Heart left ventricle (tissue), 16 donors: ENCODE data around the gene TRIM8. TPM values are rescaled to one million over a fixed set of nuclear protein-coding genes. Genes with fewer than 3 reads are reported as not detected.

Experiments used
- ATAC-seq, 4 donors: fragments of 200-7000 bp; cut with Tn5 transposase; one replicate each; pipeline ENCODE4 v1.9.1; 2020 to 2022; ENCODE audit warnings: moderate library complexity in 4 of 4, mild to moderate bottlenecking in 3 of 4, moderate number of reproducible peaks in 1 of 4
- DNase-seq, 5 donors: peaks; one replicate each; pipeline ENCODE4 v3.0.0-alpha.2; 2020
- H3K27ac ChIP-seq, 12 donors: fragments of 200-600 bp; sonication (generic) in 4 of 12; one replicate each; pipeline versions ENCODE4 v1.5.0 to v1.8.0; 2016 to 2022; ENCODE audit warnings: mild to moderate bottlenecking in 2 of 12
- H3K27me3 ChIP-seq, 9 donors: fragments of 200-600 bp; sonication (generic) in 2 of 9; one replicate each; pipeline versions ENCODE4 v1.5.1 to v1.8.0; 2016 to 2022; ENCODE audit warnings: mild to moderate bottlenecking in 3 of 9
- H3K36me3 ChIP-seq, 9 donors: fragments of 200-600 bp; sonication (generic) in 2 of 9; one replicate each; pipeline versions ENCODE4 v1.5.0 to v1.8.0; 2018 to 2022; ENCODE audit warnings: mild to moderate bottlenecking in 2 of 9
- H3K4me1 ChIP-seq, 12 donors: fragments of 200-600 bp; sonication (generic) in 4 of 12; one replicate each; pipeline versions ENCODE4 v1.5.0 to v1.8.0; 2016 to 2022; ENCODE audit warnings: mild to moderate bottlenecking in 3 of 12
- H3K4me3 ChIP-seq, 12 donors: fragments of 200-600 bp; sonication (generic) in 4 of 12; one replicate each; pipeline versions ENCODE4 v1.5.0 to v1.8.0; 2017 to 2022; ENCODE audit warnings: mild to moderate bottlenecking in 9 of 12, moderate library complexity in 4 of 12
- H3K9me3 ChIP-seq, 12 donors: fragments of 200-600 bp; sonication (generic) in 4 of 12; one replicate each; pipeline versions ENCODE4 v1.5.0 to v1.8.0; 2016 to 2022; ENCODE audit warnings: mild to moderate bottlenecking in 1 of 12
- CTCF ChIP-seq, 12 donors: fragments of 200-600 bp; sonication (generic) in 4 of 12; IDR thresholded peaks; one replicate each; pipeline versions ENCODE4 v1.5.0 to v1.8.0; 2018 to 2022; ENCODE audit warnings: antibody characterized with exemption in 12 of 12, mild to moderate bottlenecking in 5 of 12
- POLR2A ChIP-seq, 2 donors: fragments of 450-650 bp; IDR thresholded peaks; one replicate each; pipeline ENCODE4 v1.6.1; 2017; ENCODE audit warnings: antibody characterized with exemption in 2 of 2, mild to moderate bottlenecking in 2 of 2, moderate library complexity in 2 of 2
- WGBS, 4 donors: extraction: QIAGEN DNeasy Blood & Tissue Kit in 2 of 4; methylation state at CpG; one replicate each; pipeline versions ENCODE4 v1.1.5 to v1.1.7; 2013 to 2018; 5-methylcytosine and 5-hydroxymethylcytosine counted together
- intact Hi-C, 10 donors: fragments of 100-400 bp; cut with DNase I; formaldehyde crosslinking; loops; one replicate each; pipeline versions ENCODE4 v1.11.1 to v1.14.2; 2022
- polyA plus RNA-seq, 2 donors: library from polyadenylated mRNA; stranded (reverse); fragments of 200-250 nt; gene quantifications; one replicate each; pipeline ENCODE4 v1.2.3, GENCODE V29; 2013
- total RNA-seq, 9 donors: library from RNA; depleted of rRNA in 2 of 9; stranded (reverse); fragments of >200 nt in 2 of 9; fragmentation: NEBNext Ultra II Directional in 3 of 9; extraction: Animal tissue kit (Norgen Biotek cat#: 25700) in 3 of 9; gene quantifications; one replicate each; pipeline versions ENCODE4 v1.1.0 to v1.2.4, GENCODE V29; 2016 to 2023
- donor health status: ischemic (EF 13 %, LVEDD 7.1; RV severe dilation, severe dysfunction).
- donor health status: healthy with polysubstance abuse.
- donor health status: DM: no; HTN: yes; CAD: no.
- donor health status: DM: no; HTN: no; CAD: no.
- donor health status: ischemic (EF 25% LVEDD 6.9; RV normal size, moderate dysfunction).
- donor health status: ischemic (EF 25% LVEDD 5.7; RV mildly dilated, moderate dysfunction).
- donor health status: healthy.
- donor health status: DM: yes; HTN: yes; CAD: no.
- donor health status: ischemic (EF 35%, LVEDD 5.7; RV mildly dilated, moderate dysfunction).
- donor health status: nonischemic (EF 11% LVEDD 7.7; RV severe dilation, severe dysfunction).
- donor health status: DM: yes; HTN: yes; CAD: no.
- donor health status: PGD.
- donor health status: ischemic (EF 29% LVEDD 5.4; RV normal size, mild dysfunction).
- donor health status: nonischemic (EF 23%, LVEDD 6.1; RV moderate dilation, normal function).

TRIM8 gene
- total and polyA plus RNA-seq, 11 donors: 38.9 to 225 (median 102) TPM

GRCh38 chr10:102633848-102634247, 10.4 kb upstream of the TRIM8 start:
- peaks cover 12 to 67% (median 42%) of the 10 kb centered on the region in 12 donors for H3K4me1 ChIP-seq
- peaks cover 0 to 18% (median 8%) of the 10 kb centered on the region in 9 donors for H3K36me3 ChIP-seq
- WGBS, 4 donors: 67 to 80% (median 70%) methylated on average over 4 to 5 of the region's 5 CpGs
- H3K27ac ChIP-seq: peak overlapping the region in 11 of 12 donors; percentile 68 to 91 (median 77)
- ATAC-seq: peak in 1 of 4 donors; percentile 16
- TF ChIP-seq CTCF (IDR thresholded peaks at IDR 0.05): no peak
- TF ChIP-seq POLR2A (IDR thresholded peaks at IDR 0.05): no peak
- no peak overlapping the region for H3K4me3 ChIP-seq
- intact Hi-C loops: no loop called here
- no peaks in the 10 kb centered on the region for H3K27me3 ChIP-seq
- DNase-seq: peak in 3 of 5 donors; percentile 21 to 41 (median 24)
- no peaks in the 10 kb centered on the region for H3K9me3 ChIP-seq

DNA sequence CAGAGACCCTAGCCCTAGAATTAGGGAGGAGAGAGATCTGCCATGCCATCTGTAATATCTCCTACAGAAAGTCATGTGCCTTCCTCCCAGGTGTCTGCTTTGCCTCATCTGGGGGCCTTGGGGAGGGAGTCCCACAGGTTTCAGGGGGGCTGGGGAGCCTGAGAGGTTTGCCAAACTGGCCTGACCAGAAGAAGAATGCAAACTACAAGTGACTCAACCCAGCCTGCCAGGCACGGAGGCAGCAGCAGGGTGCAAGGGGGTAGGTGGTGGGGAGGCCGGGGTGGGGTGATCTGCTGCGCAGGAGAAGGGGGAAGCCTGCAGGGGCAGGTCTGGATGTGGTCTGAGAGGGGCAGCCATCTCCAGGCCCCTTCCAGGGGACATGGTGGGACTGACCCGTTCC, 9.6 kb upstream of the TRIM8 start:
- Histone ChIP-seq H3K36me3 (peaks cover 0 to 14% (median 8%) of the 10 kb centered on the region in 9 donors), H3K9me3 (no peaks in the 10 kb centered on the region), H3K4me1 (peaks cover 12 to 59% (median 33%) of the 10 kb centered on the region in 12 donors), H3K4me3 (no peak overlapping the region), H3K27me3 (no peaks in the 10 kb centered on the region), H3K27ac (peak overlapping the region in 3 of 12 donors; percentile 12 to 44 (median 24))
- ATAC-seq (no peak), DNase-seq (peak in 3 of 5 donors; percentile 15 to 35 (median 19))
- no peak for TF ChIP-seq POLR2A (IDR thresholded peaks at IDR 0.05)
- no peak for TF ChIP-seq CTCF (IDR thresholded peaks at IDR 0.05)
- intact Hi-C loops: no loop called here
- 65 to 77% (median 74%) methylated on average over 4 of the region's 4 CpGs for WGBS, 4 donors

GRCh38 chr10:102635377-102635776, 8.9 kb upstream of the TRIM8 start:
- 27 to 39% (median 36%) methylated on average over 4 of the region's 4 CpGs for WGBS, 4 donors
- Histone ChIP-seq H3K4me1 (peaks cover 12 to 54% (median 28%) of the 10 kb centered on the region in 12 donors), H3K4me3 (no peak overlapping the region), H3K27ac (peak overlapping the region in 1 of 12 donors; percentile 44), H3K27me3 (no peaks in the 10 kb centered on the region), H3K9me3 (no peaks in the 10 kb centered on the region), H3K36me3 (peaks cover 0 to 8% (median 3%) of the 10 kb centered on the region in 9 donors)
- ATAC-seq: peak in 1 of 4 donors; percentile 4
- intact Hi-C loops: no loop called here
- DNase-seq: peak in 2 of 5 donors; percentile 18 to 20
- no peak for TF ChIP-seq CTCF (IDR thresholded peaks at IDR 0.05)
- TF ChIP-seq POLR2A (IDR thresholded peaks at IDR 0.05): no peak

DNA sequence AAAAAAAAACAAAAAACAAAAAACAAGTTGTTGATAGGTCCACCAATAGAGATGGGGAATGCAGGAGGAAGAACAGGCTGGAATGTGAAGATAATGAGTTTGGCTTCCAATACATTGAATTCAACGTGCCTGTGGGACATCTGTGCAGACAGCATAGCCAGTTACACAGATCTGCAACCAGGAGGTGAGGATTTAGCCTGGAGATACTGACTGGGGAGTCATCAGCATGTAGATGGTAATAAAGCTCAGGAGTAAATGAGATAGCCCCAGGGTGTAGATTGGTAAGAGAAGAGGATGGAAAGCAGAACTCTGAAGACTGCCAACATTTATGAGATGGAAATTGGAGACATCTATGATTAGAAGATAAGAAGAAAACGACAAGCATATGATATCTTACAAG, 4.7 kb upstream of the TRIM8 start:
- no peaks in the 10 kb centered on the region for H3K9me3 ChIP-seq
- no peaks in the 10 kb centered on the region for H3K36me3 ChIP-seq
- intact Hi-C loops: no loop called here
- no peak overlapping the region for H3K4me3 ChIP-seq
- peak in 1 of 5 donors; percentile 3 for DNase-seq
- no peak overlapping the region for H3K27ac ChIP-seq
- no peaks in the 10 kb centered on the region for H3K27me3 ChIP-seq
- H3K4me1 ChIP-seq: peaks cover 0 to 20% (median 4%) of the 10 kb centered on the region in 12 donors
- WGBS, 4 donors: 9 to 23% (median 15%) methylated on average over 2 of the region's 2 CpGs
- TF ChIP-seq POLR2A (IDR thresholded peaks at IDR 0.05): no peak
- TF ChIP-seq CTCF (IDR thresholded peaks at IDR 0.05): no peak
- no peak for ATAC-seq
